Activated CD8-positive, alpha-beta memory T cell treated with anti-CD3 and anti-CD28 coated beads for 1 hour (primary cell): Measurements from ENCODE around the gene MLXIP.

Source experiments
- DNase-seq, 2 donors: peaks; one replicate each; pipeline ENCODE4 v3.0.0-alpha.2; 2020; ENCODE audit warnings: low read depth in 1 of 2; ENCODE audit errors: extremely low read depth in 1 of 2

Gene MLXIP

GRCh38 chr12:122124370-122124769 is 45.8 kb downstream of the MLXIP start:
- no peak for DNase-seq

DNA sequence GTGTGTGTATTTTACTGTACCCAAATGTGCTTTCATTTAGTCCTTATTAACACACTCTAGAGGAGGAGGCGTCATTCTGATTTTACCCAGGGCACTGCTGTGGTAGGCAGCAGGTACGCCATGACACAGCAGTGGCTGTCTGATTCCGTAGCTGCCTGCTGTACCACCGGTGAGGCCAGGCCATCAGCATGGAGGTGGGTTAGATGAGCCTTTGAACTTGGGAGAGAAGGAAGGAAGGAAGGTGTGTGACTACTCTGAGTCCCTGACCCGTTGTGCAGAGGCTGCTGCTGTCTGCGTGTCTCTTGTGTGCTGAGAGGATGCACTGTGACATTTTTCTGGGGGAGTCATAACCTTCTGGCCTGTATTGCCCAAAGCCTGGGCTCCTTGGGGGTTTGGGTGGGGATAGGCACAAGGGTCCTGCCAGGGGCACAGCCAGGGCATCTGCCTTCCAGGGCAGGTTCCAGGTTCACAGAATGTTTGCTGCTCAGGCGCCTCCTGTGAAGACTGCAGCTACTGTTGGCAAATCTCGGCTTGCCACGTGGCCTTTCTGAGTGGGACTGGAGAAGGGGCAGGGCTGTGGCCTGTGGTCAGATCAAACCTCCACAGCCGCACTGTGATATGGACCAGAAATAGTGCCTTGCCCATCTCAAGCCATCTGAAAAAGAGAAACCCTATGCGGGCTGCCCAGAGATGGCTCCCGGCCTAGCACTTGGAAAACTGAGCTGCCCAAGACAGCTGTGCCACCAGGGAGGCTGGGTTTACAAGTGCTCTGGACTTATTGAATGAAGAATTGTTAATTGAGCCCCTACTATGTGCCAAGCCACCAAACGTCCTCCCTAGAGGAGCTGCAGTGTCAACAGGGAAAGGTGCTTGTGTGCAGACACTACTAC is 47.1 kb downstream of the MLXIP start:
- no peak for DNase-seq

DNA sequence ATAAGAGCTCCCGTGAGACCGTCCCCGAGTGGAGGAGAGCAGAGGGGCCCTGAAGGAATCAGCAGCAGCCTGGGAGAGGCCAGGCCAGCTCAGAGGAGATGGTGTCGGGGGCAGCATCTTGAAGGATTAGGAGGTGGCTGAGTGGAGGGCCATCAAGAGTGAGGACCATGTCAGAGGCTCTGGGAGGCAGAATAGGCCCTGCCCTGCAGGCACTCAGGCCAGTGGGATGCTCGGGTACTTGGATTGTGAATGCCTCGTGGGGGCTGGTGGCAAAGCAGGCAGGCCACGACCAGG is 47.7 kb downstream of the MLXIP start:
- no peak for DNase-seq

- no peak for DNase-seq
These were observed 48.4 kb downstream of the MLXIP start for GRCh38 chr12:122126713-122127597.

DNA sequence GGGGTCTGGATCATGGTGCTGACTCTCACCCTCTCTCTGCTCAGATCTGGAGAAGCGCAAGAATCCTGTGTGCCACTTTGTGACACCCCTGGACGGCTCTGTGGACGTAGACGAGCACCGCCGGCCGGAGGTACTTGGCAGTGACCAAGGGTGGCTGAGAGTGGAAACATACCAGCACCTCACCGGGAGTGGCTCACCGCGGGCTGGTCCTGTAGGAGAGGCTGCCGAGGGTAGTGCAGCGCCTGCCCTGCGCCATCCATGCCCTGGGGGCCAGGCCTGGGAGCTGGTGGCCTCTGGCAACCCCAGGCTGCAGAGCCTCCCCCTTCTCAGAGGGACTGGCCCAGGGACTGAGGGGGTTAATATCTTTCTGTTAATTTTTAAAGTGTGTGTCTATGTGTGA is 49.3 kb downstream of the MLXIP start:
- DNase-seq: no peak

DNA sequence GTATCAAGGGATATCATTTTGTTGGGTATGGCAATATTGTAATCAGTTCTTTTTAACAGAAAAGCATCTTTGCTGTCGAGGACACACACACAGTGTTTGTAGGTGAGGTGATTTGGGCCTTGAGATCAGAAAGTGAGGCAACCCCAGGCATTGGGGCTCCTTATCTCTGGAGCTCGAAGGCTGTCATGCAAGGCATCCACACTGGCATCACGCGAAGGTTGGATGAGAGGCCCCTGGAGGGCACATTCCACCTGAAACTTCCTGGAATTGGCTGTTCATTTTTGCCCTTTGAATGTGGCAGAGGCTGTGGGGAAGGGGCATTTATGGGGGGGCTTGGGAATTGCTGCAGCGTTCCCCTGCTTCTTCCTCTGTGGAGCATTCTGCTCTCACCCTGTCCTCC is 49.9 kb downstream of the MLXIP start:
- no peak for DNase-seq

DNA sequence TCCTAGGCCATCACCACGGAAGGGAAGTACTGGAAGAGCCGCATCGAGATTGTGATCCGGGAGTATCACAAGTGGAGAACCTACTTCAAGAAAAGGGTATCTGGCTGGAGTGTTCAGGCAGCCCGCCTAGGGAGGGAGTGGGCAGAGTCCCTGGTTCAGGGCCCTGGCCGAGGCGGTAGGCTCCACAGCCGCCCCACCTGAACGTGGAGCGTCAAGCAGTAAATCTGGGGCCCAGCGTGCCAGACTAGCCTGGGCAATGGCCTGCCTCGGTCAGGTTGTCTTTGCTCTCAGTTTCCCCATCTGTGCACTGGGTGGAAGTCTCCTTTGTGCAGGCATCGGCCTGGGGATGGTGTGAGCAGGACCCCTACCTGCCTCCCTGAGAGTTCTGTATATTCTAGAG is 50.6 kb downstream of the MLXIP start:
- DNase-seq: no peak

- no peak for DNase-seq
These were observed 51.6 kb downstream of the MLXIP start for GRCh38 chr12:122130150-122130549.

GRCh38 chr12:122133192-122133950 is 54.8 kb downstream of the MLXIP start:
- DNase-seq: no peak

DNA sequence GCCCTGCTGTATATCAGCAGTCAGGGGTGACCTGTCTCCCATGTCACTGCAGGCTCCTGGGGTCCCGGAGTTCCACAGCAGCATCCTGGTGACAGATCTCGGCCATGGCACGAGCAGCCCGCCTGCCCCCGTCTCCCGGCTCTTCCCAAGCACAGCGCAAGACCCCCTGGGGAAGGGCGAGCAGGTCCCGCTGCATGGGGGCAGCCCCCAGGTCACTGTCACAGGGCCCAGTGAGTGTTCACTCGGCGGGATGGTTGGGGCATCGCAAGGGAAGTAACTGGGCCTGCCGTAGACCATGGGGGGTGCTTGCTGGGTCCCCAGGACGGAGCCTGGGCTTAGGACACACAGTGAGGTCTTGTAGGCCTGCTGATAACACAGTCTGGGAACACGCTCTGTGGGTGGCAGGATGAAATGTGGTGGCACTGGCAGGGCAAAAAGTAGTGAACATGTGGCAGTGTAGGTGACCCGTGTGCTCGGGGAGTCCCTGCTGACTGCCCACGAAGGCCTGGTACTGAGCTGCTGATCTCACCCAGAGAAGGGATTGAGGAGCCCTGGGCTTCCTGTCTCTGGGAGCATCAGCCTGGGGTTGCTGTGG is 57.0 kb downstream of the MLXIP start:
- no peak for DNase-seq

DNA sequence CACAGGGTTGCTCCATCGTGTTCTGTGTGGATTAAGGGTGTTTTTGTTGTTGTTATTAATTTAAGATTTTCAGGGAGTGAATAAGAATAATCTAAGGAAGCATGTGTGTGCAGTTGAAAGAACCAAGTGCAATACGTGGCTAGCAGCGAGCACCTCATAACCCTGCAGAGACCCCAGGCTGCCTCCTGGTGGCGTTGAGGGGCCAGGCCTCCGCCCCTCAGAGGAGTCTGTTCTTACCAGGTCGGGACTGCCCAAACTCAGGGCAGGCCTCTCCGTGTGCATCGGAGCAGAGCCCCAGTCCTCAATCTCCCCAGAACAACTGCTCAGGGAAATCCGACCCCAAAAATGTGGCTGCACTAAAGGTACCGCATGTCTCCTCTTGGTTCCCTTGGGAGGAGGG is 58.7 kb downstream of the MLXIP start:
- no peak for DNase-seq

- DNase-seq: no peak
These were observed 59.1 kb downstream of the MLXIP start for GRCh38 chr12:122137681-122138080.

DNA sequence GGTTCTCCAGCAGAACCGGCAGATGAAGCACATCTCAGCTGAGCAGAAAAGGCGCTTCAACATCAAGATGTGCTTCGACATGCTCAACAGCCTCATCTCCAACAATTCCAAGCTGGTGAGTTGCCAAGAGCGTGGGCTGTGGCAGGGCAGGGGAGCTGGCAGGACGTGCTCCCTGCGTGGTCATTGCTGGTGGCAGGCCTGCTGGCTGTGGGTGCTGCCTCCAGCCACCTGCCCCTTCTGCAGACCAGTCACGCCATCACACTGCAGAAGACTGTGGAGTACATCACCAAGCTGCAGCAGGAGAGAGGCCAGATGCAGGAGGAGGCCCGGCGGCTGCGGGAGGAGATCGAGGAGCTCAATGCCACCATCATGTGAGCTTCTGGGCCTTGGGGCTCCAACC is 59.6 kb downstream of the MLXIP start:
- DNase-seq: no peak

DNA sequence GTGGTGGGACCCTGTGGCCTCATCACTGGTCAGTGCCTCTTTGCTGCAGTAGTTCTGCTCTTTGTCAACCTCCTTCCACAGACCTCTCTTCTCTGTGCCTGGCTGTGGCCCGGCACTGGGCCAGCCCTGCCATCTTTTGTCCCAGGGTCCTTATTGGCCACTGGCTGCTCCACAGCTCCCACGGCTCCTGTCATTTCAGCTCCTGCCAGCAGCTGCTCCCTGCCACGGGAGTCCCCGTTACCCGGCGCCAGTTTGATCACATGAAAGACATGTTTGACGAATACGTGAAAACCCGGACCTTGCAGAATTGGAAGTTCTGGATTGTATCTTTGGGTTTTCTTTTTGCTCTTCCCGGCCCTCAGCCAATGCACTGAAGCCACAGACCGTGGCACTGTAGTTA is 60.1 kb downstream of the MLXIP start:
- no peak for DNase-seq

DNA sequence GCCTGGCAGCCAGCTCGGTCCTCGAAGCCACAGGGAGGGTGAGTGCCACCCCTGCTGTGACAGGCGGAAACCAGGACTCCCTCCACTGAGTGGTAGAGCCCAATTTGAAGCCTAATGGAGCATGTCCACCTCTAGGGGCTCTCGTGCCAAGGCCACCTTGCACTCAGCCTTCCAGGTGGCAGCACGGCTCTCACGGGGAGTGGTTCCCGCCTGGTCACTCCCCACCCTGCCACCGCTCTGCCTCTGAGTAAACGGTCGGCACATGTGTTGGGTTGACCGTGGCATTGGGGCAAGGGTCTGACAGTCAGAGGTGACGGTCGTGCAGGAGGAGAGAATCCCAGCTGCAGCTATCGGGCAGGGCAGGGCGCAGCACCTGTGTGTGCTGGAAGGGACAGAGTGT is 60.7 kb downstream of the MLXIP start:
- DNase-seq: no peak

GRCh38 chr12:122139941-122140340 is 61.4 kb downstream of the MLXIP start:
- no peak for DNase-seq

DNA sequence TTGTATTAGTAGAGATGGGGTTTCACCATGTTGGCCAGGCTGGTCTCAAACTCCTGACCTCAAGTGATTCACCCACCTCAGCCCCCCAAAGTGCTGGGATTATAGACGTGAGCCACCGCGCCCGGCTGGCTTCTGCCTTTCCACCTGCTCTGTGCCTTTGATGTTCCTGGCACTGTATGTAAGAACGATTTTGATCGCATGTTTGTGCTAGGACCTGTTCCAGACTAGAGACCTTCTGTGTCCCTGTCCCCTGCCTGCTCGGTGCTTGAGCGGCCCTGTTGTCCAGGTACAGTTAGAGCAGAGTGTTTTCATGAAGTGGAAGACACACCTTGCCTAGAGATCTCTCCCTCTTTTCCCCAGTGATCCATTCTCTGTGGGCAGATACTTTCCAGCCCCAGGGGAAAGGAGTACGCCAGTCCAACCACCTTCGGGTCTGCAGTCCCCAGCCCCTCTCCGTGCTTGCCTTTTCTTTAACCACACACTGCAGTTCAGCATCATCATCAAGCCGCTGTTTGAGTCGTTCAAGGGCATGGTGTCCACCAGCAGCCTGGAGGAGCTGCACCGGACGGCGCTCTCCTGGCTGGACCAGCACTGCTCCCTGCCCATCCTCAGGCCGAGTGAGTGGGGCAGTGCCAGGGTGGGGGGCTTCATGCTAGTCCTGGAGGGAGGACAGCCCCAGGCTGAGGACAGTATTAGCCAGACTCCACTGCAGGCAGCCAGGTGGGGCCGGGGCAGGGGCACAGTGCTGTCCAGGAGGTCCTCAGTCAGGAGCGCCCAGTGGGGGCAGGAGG is 62.1 kb downstream of the MLXIP start:
- no peak for DNase-seq

- no peak for DNase-seq
These were observed 63.6 kb downstream of the MLXIP start for GRCh38 chr12:122141911-122142725.

DNA sequence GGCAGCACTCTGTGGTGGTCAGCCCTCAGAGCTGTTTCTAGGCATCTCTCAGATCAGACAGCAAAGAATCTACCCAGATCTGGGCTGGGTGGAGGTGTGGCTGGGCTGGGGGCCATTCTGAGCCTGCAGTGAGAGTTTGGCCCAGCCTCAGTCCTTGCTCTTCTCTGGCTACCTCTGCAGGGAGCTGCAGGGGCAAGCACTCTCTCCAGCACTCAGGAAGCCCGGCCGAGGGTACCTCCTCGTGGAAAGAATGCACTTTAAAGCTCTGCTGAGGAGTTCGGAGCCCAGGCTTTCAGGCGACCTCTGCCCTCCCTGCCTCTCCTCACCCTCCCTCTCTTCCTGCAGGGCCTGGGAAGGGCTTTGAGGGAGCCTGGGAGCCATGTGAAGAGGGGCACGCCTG is 64.3 kb downstream of the MLXIP start:
- DNase-seq: no peak
